BLaER1 treated with 17β-estradiol and CSF1 and Interleukin-3, amounts not matched to agents 10 nM and 100 nM (cell line): ENCODE measurements around the gene ZBTB8A.

Source experiments
- H3K27ac ChIP-seq, 11 experiments: shearing (Covaris generic); formaldehyde crosslinking; 2 replicates each; pipeline ENCODE4 v1.8.1; 2022
- H3K27me3 ChIP-seq, 11 experiments: shearing (Covaris generic); formaldehyde crosslinking; 2 replicates each; pipeline ENCODE4 v1.8.1; 2022
- H3K36me3 ChIP-seq, 11 experiments: shearing (Covaris generic); formaldehyde crosslinking; 2 replicates each; pipeline ENCODE4 v1.8.1; 2022
- H3K4me1 ChIP-seq, 10 experiments: shearing (Covaris generic); formaldehyde crosslinking; 2 replicates each; pipeline ENCODE4 v1.8.1; 2022
- H3K4me2 ChIP-seq, 11 experiments: shearing (Covaris generic); formaldehyde crosslinking; 2 replicates each; pipeline ENCODE4 v1.8.1; 2022
- H3K4me3 ChIP-seq, 10 experiments: shearing (Covaris generic); formaldehyde crosslinking; 2 replicates each; pipeline ENCODE4 v1.8.1; 2022
- H3K9ac ChIP-seq, 11 experiments: shearing (Covaris generic); formaldehyde crosslinking; 2 replicates each; pipeline ENCODE4 v1.8.1; 2022
- H3K9me3 ChIP-seq, 11 experiments: shearing (Covaris generic); formaldehyde crosslinking; replicated peaks in 1 of 11; 2 replicates each; pipeline ENCODE4 v1.8.1; 2022
- H4K20me1 ChIP-seq, 11 experiments: shearing (Covaris generic); formaldehyde crosslinking; 2 replicates each; pipeline ENCODE4 v1.8.1; 2022
- Cebpa-rat ChIP-seq, 11 experiments: shearing (Covaris generic); IDR thresholded peaks; 2 replicates each; pipeline ENCODE4 v1.8.1; 2022

ZBTB8A gene

DNA sequence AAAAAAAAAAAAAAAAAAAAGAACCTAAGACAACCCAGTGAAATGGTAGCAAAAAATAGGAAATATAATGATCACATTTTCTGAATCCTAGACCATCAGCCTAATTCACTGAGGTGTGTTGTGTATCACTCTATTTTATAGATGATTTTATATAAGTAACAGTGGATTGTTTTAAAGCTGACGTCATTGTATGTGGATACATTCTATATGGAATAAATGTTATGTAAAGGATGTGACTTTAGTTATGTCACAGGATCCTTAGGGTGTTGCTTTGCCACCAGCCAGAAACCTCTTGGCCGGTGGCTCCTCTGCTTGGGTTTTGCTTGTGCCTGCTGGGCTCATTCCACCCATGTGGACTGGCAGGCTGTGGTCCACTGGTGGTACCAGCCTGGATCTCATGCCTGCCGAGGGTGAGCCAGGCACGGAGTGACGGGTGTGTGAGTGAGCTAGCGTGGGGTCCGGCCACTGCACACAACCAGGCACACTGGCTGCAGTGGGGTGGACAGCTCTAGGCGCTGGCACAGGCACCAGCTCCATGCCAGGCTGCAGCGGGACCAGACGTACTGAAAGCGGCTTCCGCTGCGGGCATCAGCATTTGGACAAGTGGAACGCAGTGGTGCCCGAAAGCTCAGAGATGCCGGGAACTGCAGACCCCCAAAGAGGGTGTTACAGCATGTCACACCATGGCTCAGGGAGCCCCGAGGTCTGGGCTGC, 66.6 kb downstream of the ZBTB8A start:
- Histone ChIP-seq H3K4me3 (no peak overlapping the region), H3K27me3 (no peaks in the 10 kb centered on the region), H3K9me3 (peaks cover 0 to 8% (median 0%) of the 10 kb centered on the region in 11 experiments; a peak in 3 of 22 replicates), H3K27ac (no peak overlapping the region), H3K4me1 (peaks cover 0 to 6% (median 0%) of the 10 kb centered on the region in 10 experiments; a peak in 2 of 20 replicates), H3K4me2 (no peak overlapping the region), H3K9ac (no peak overlapping the region), H4K20me1 (no peaks in the 10 kb centered on the region), H3K36me3 (peaks cover 0 to 5% (median 0%) of the 10 kb centered on the region in 11 experiments; a peak in 3 of 22 replicates)
- no peak for TF ChIP-seq Cebpa-rat (IDR thresholded peaks at IDR 0.05)

DNA sequence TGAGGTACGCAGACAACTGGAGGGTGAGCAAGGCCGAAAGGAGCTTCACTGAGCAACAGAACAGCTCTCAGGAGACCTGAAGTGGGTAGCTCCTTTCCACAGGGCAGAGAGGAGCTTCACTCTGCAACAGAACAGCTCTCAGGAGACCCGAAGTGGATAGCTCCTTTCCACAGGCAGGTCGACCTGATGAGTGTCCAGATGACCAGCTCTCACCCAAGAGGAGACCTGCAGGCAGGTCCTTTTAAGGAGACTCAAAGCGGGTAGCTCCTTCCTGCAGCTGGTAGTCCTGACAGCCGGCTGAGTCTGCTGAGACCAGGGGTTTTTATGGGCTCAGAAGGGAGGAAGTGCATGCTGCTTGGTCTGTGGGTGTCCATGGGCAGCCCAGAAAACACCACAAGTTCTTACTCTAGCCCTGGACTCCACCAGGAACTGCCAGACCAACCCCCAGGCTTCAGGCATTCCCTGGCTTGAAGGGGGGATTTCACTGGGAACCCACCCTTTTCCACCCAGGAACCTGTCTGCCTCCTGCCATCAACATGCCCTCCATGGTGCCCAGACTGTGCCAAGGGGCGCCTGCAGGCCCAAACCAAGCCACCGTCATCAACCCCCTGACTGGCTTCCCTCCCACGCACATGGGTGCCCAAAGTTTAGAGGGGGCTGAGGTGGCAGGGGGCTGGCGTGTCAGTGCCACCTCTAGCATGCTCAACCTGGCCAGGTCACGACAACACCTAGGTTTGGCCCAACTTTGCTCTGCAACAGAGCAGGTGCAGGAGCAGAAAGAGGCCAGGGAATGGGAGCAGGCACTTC, 67.5 kb downstream of the ZBTB8A start:
- H3K4me2 ChIP-seq = no peak overlapping the region
- H4K20me1 ChIP-seq = no peaks in the 10 kb centered on the region
- H3K27ac ChIP-seq = no peak overlapping the region
- H3K4me3 ChIP-seq = no peak overlapping the region
- H3K9ac ChIP-seq = no peak overlapping the region
- H3K27me3 ChIP-seq = peaks cover 0 to under 1% (median 0%) of the 10 kb centered on the region in 11 experiments; a peak in 4 of 22 replicates
- H3K9me3 ChIP-seq = peaks cover 0 to 8% (median 0%) of the 10 kb centered on the region in 11 experiments; a peak in 3 of 22 replicates
- TF ChIP-seq Cebpa-rat (IDR thresholded peaks at IDR 0.05) = no peak
- peaks cover 0 to 5% (median 0%) of the 10 kb centered on the region in 11 experiments; a peak in 3 of 22 replicates for H3K36me3 ChIP-seq
- peaks cover 0 to 6% (median 0%) of the 10 kb centered on the region in 10 experiments; a peak in 2 of 20 replicates for H3K4me1 ChIP-seq

GRCh38 chr1:32609180-32609579, 70.0 kb downstream of the ZBTB8A start:
- no peak overlapping the region for H3K9ac ChIP-seq
- H3K27ac ChIP-seq = no peak overlapping the region
- H3K27me3 ChIP-seq = peaks cover 6 to 19% (median 14%) of the 10 kb centered on the region in 11 experiments; a peak in 19 of 22 replicates
- peaks cover 0 to 5% (median 0%) of the 10 kb centered on the region in 11 experiments; a peak in 3 of 22 replicates for H3K36me3 ChIP-seq
- no peak overlapping the region for H3K4me2 ChIP-seq
- no peaks in the 10 kb centered on the region for H4K20me1 ChIP-seq
- H3K9me3 ChIP-seq = peaks cover 0 to 8% (median 0%) of the 10 kb centered on the region in 11 experiments; a peak in 3 of 22 replicates
- no peak overlapping the region for H3K4me3 ChIP-seq
- TF ChIP-seq Cebpa-rat (IDR thresholded peaks at IDR 0.05) = no peak
- H3K4me1 ChIP-seq = peaks cover 0 to 19% (median 9%) of the 10 kb centered on the region in 10 experiments; a peak in 11 of 20 replicates

GRCh38 chr1:32611859-32612188, 72.6 kb downstream of the ZBTB8A start:
- Histone ChIP-seq H3K27ac (no peak overlapping the region), H4K20me1 (no peaks in the 10 kb centered on the region), H3K36me3 (peaks cover 0 to 3% (median 0%) of the 10 kb centered on the region in 11 experiments; a peak in 2 of 22 replicates), H3K4me3 (peak overlapping the region in 7 of 10 experiments; percentile 27 to 55 (median 38); a peak in 8 of 20 replicates), H3K4me1 (peaks cover 0 to 15% (median 9%) of the 10 kb centered on the region in 10 experiments; a peak in 11 of 20 replicates), H3K9me3 (peaks cover 0 to 6% (median 0%) of the 10 kb centered on the region in 11 experiments; a peak in 3 of 22 replicates), H3K27me3 (peaks cover 6 to 19% (median 14%) of the 10 kb centered on the region in 11 experiments; a peak in 19 of 22 replicates), H3K4me2 (peak overlapping the region; percentile 47 to 88 (median 66)), H3K9ac (no peak overlapping the region)
- no peak for TF ChIP-seq Cebpa-rat (IDR thresholded peaks at IDR 0.05)

GRCh38 chr1:32612189-32612881, 73.1 kb downstream of the ZBTB8A start:
- Histone ChIP-seq H3K27me3 (peaks cover 6 to 19% (median 14%) of the 10 kb centered on the region in 11 experiments; a peak in 19 of 22 replicates), H3K4me2 (peak overlapping the region; percentile 47 to 88 (median 66)), H3K9ac (peak overlapping the region in 2 of 11 experiments; percentile 9 to 13; a peak in 1 of 22 replicates), H3K4me1 (peaks cover 0 to 13% (median 9%) of the 10 kb centered on the region in 10 experiments; a peak in 10 of 20 replicates), H3K9me3 (peaks cover 0 to under 1% (median 0%) of the 10 kb centered on the region in 11 experiments; a peak in 3 of 22 replicates), H3K27ac (no peak overlapping the region), H3K36me3 (peaks cover 0 to 3% (median 0%) of the 10 kb centered on the region in 11 experiments; a peak in 3 of 22 replicates), H3K4me3 (peak overlapping the region; percentile 16 to 55 (median 30); a peak in 13 of 20 replicates), H4K20me1 (no peaks in the 10 kb centered on the region)
- no peak for TF ChIP-seq Cebpa-rat (IDR thresholded peaks at IDR 0.05)

DNA sequence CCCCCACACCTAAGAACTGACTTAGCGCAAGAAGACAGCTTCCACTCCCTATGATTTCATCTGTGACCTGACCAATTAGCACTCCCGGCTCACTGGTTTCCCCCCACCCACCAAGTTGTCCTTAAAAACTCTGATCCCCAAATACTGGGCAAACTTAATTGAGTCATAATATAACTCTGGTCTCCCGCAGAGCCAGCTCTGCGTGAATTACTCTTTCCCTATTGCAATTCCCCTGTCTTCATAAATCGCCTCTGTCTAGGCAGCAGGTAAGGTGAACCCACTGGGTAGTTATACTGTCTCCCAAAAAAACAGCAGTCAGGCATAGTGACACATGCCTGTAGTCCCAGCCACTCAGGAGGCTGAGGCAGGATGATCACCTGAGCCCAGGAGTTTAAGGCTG, 74.2 kb downstream of the ZBTB8A start:
- peaks cover 0 to 2% (median 0%) of the 10 kb centered on the region in 11 experiments; a peak in 2 of 22 replicates for H3K9me3 ChIP-seq
- no peak overlapping the region for H3K4me3 ChIP-seq
- no peak for TF ChIP-seq Cebpa-rat (IDR thresholded peaks at IDR 0.05)
- H3K36me3 ChIP-seq = peaks cover 0 to 7% (median under 1%) of the 10 kb centered on the region in 11 experiments; a peak in 8 of 22 replicates
- peaks cover 0 to 13% (median 9%) of the 10 kb centered on the region in 10 experiments; a peak in 10 of 20 replicates for H3K4me1 ChIP-seq
- peaks cover 6 to 19% (median 14%) of the 10 kb centered on the region in 11 experiments; a peak in 19 of 22 replicates for H3K27me3 ChIP-seq
- H3K9ac ChIP-seq = no peak overlapping the region
- no peaks in the 10 kb centered on the region for H4K20me1 ChIP-seq
- no peak overlapping the region for H3K4me2 ChIP-seq
- no peak overlapping the region for H3K27ac ChIP-seq

- no peaks in the 10 kb centered on the region for H4K20me1 ChIP-seq
- H3K27ac ChIP-seq = no peak overlapping the region
- H3K4me2 ChIP-seq = no peak overlapping the region
- peaks cover 20 to 55% (median 33%) of the 10 kb centered on the region in 11 experiments for H3K36me3 ChIP-seq
- H3K9ac ChIP-seq = no peak overlapping the region
- no peaks in the 10 kb centered on the region for H3K27me3 ChIP-seq
- no peak for TF ChIP-seq Cebpa-rat (IDR thresholded peaks at IDR 0.05)
- peaks cover 0 to 11% (median 9%) of the 10 kb centered on the region in 10 experiments; a peak in 11 of 20 replicates for H3K4me1 ChIP-seq
- peaks cover 9 to 17% (median 13%) of the 10 kb centered on the region in 11 experiments for H3K9me3 ChIP-seq
- H3K4me3 ChIP-seq = no peak overlapping the region
These were observed 79.5 kb downstream of the ZBTB8A start for GRCh38 chr1:32618673-32619221.
